SK-N-SH (cell line): Measurements from ENCODE around the gene OR6C65. TPM values are rescaled to one million over a fixed set of nuclear protein-coding genes. Genes with fewer than 3 reads are reported as not detected.
"Not testable (repeated sequence)": the region's sequence is repeated elsewhere in the genome, so short reads cannot be mapped to it uniquely, and the experiment has no call there.

Experiments used
- CTCF ChIA-PET: fragments of 300-600, 350-600 bp; formaldehyde crosslinking; extraction: SDS; loops from one replicate; lab custom pipeline; 2021; lab: Yijun Ruan, JAX
- POLR2A ChIA-PET: fragments of 350-600 bp; sonication (Branson Sonifier 250); formaldehyde crosslinking; extraction: SDS; loops from one replicate; lab custom pipeline; 2020; ENCODE audit warnings: antibody characterized with exemption, inconsistent platforms; lab: Yijun Ruan, JAX
- DNase-seq: peaks from one replicate; pipeline ENCODE4 v3.0.0; 2012
- H2AFZ ChIP-seq: fragments of 200-600 bp; sonication (generic); 2 replicates; pipeline ENCODE4 v1.8.1; 2016; ENCODE audit warnings: antibody characterized with exemption, mild to moderate bottlenecking, low read depth
- H3F3A ChIP-seq: fragments of 200-600 bp; sonication (generic); replicated peaks from 2 replicates; pipeline ENCODE3; 2016; ENCODE audit warnings: antibody characterized with exemption, mild to moderate bottlenecking; ENCODE audit not compliant: insufficient read depth
- H3K27ac ChIP-seq, 2 experiments: fragments of 200-500 bp in 1 of 2; fragments of 200-600 bp in 1 of 2; sonication (Bioruptor generic) in 1 of 2; sonication (generic), shearing (Covaris generic) in 1 of 2; 2 replicates each; pipeline versions ENCODE4 v1.5.1 to v1.6.1; 2014 to 2016; ENCODE audit warnings: low read depth in 2 of 2, inconsistent platforms in 1 of 2, low read length in 1 of 2, mild to moderate bottlenecking in 1 of 2, mixed read lengths in 1 of 2
- H3K27me3 ChIP-seq: fragments of 200-600 bp; sonication (generic), shearing (Covaris generic); 2 replicates; pipeline ENCODE4 v1.6.1; 2016; ENCODE audit warnings: mixed run types; ENCODE audit not compliant: insufficient read depth
- H3K36me3 ChIP-seq, 2 experiments: fragments of 200-500 bp in 1 of 2; fragments of 200-600 bp in 1 of 2; sonication (Bioruptor generic) in 1 of 2; sonication (generic) in 1 of 2; replicated peaks in 1 of 2; 2 replicates each; pipeline versions ENCODE3 to v1.5.1; 2014 to 2016; ENCODE audit warnings: low read length in 1 of 2, mild to moderate bottlenecking in 1 of 2; ENCODE audit not compliant: insufficient read depth in 2 of 2, control insufficient read depth in 1 of 2
- H3K4me1 ChIP-seq, 2 experiments: fragments of 200-500 bp in 1 of 2; fragments of 200-600 bp in 1 of 2; sonication (Bioruptor generic) in 1 of 2; sonication (generic), shearing (Covaris generic) in 1 of 2; 2 replicates each; pipeline versions ENCODE4 v1.5.1 to v1.6.1; 2014 to 2016; ENCODE audit warnings: low read depth in 1 of 2, low read length in 1 of 2, mixed run types in 1 of 2; ENCODE audit not compliant: insufficient read depth in 2 of 2, control insufficient read depth in 1 of 2
- H3K4me2 ChIP-seq: fragments of 200-600 bp; sonication (generic), shearing (Covaris generic); 2 replicates; pipeline ENCODE4 v1.6.1; 2017; ENCODE audit warnings: mixed run types
- H3K4me3 ChIP-seq, 2 experiments: fragments of 200-500 bp in 1 of 2; fragments of 200-600 bp in 1 of 2; sonication (Bioruptor generic) in 1 of 2; sonication (generic), shearing (Covaris generic) in 1 of 2; 2 replicates each; pipeline versions ENCODE4 v1.5.1 to v1.8.1; 2014 to 2016; ENCODE audit warnings: low read depth in 2 of 2, inconsistent platforms in 1 of 2, low read length in 1 of 2, mild to moderate bottlenecking in 1 of 2, mixed read lengths in 1 of 2, moderate library complexity in 1 of 2
- H3K79me2 ChIP-seq: fragments of 200-600 bp; sonication (generic); 2 replicates; pipeline ENCODE4 v1.8.1; 2017; ENCODE audit warnings: mild to moderate bottlenecking; ENCODE audit not compliant: insufficient read depth
- H3K9ac ChIP-seq: fragments of 200-600 bp; sonication (generic); 2 replicates; pipeline ENCODE4 v1.6.1; 2017; ENCODE audit warnings: mixed run types
- H3K9me2 ChIP-seq: fragments of 200-600 bp; sonication (generic); 2 replicates; pipeline ENCODE4 v1.6.1; 2017; ENCODE audit warnings: mixed run types
- H3K9me3 ChIP-seq: fragments of 200-600 bp; sonication (generic); 2 replicates; pipeline ENCODE4 v1.6.1; 2017; ENCODE audit warnings: mixed run types, mild to moderate bottlenecking, moderate library complexity
- H4K20me1 ChIP-seq: fragments of 200-600 bp; sonication (generic); 2 replicates; pipeline ENCODE4 v1.6.1; 2017; ENCODE audit warnings: mild to moderate bottlenecking, mixed run types; ENCODE audit not compliant: insufficient read depth
- CHD2 ChIP-seq: fragments of 150-350 bp; IDR thresholded peaks from 2 replicates; pipeline ENCODE4 v1.6.1; 2018; ENCODE audit warnings: low read length; ENCODE audit not compliant: partially characterized antibody
- FOSL2 ChIP-seq: IDR thresholded peaks from 2 replicates; pipeline ENCODE4 v1.4.0; 2012; ENCODE audit warnings: low read depth, mild to moderate bottlenecking, moderate library complexity, borderline replicate concordance
- GABPA ChIP-seq: IDR thresholded peaks from 2 replicates; pipeline ENCODE4 v1.4.0; 2012; ENCODE audit warnings: low read depth, mild to moderate bottlenecking
- JUND ChIP-seq: IDR thresholded peaks from 2 replicates; pipeline ENCODE4 v1.4.0; 2012
- RAD21 ChIP-seq: IDR thresholded peaks from 2 replicates; pipeline ENCODE4 v1.6.1; 2012; ENCODE audit warnings: mild to moderate bottlenecking, low read length
- RCOR1 ChIP-seq: fragments of 150-350 bp; IDR thresholded peaks from 2 replicates; pipeline ENCODE4 v1.6.1; 2017; ENCODE audit warnings: antibody characterized with exemption, low read length
- RXRA ChIP-seq: IDR thresholded peaks from 2 replicates; pipeline ENCODE4 v1.4.0; 2012; ENCODE audit warnings: low read depth, mild to moderate bottlenecking, borderline replicate concordance
- TCF12 ChIP-seq: IDR thresholded peaks from 2 replicates; pipeline ENCODE4 v1.4.0; 2012
- TEAD4 ChIP-seq: IDR thresholded peaks from 2 replicates; pipeline ENCODE4 v1.4.0; 2012; ENCODE audit warnings: mild to moderate bottlenecking, borderline replicate concordance; ENCODE audit not compliant: insufficient read depth
- USF2 ChIP-seq: fragments of 150-350 bp; IDR thresholded peaks from 2 replicates; pipeline ENCODE4 v1.6.1; 2017; ENCODE audit warnings: antibody characterized with exemption, low read length, low read depth, borderline replicate concordance
- ZBTB33 ChIP-seq: IDR thresholded peaks from 2 replicates; pipeline ENCODE4 v1.4.0; 2012; ENCODE audit warnings: low read depth, borderline replicate concordance
- WGBS: methylation state at CpG from one replicate; pipeline ENCODE4 v1.1.6; 2017; ENCODE audit warnings: low lambda C conversion rate; 5-methylcytosine and 5-hydroxymethylcytosine counted together
- polyA plus RNA-seq, 3 experiments: library from polyadenylated mRNA; depleted of rRNA; stranded (reverse); fragments of >200 nt; gene quantifications; 2 replicates each; pipeline ENCODE4 v1.2.3, GENCODE V29; 2012
- TF ChIP-seq, protein P1 (sequence below): IDR thresholded peaks from 2 replicates; pipeline ENCODE4; 2012

Gene OR6C65
- polyA plus RNA-seq, 1 of the 3 experiments (the other 2 are of a cell fraction) = not detected

GRCh38 chr12:55407866-55408265 lies 7.5 kb downstream of the OR6C65 start:
- no peaks in the 10 kb centered on the region for H4K20me1 ChIP-seq
- CTCF ChIA-PET = no interaction called here
- no peaks in the 10 kb centered on the region for H3F3A ChIP-seq
- H3K9me3 ChIP-seq = no peaks in the 10 kb centered on the region
- no peaks in the 10 kb centered on the region for H3K27me3 ChIP-seq
- H3K4me3 ChIP-seq = no peak overlapping the region
- TF ChIP-seq ZBTB33 (no peak), RAD21 (no peak), RXRA (no peak), GABPA (no peak), USF2 (no peak), RCOR1 (no peak), FOSL2 (no peak), JUND (no peak), TCF12 (no peak), CHD2 (no peak), TEAD4 (no peak)
- TF ChIP-seq, protein P1, sequence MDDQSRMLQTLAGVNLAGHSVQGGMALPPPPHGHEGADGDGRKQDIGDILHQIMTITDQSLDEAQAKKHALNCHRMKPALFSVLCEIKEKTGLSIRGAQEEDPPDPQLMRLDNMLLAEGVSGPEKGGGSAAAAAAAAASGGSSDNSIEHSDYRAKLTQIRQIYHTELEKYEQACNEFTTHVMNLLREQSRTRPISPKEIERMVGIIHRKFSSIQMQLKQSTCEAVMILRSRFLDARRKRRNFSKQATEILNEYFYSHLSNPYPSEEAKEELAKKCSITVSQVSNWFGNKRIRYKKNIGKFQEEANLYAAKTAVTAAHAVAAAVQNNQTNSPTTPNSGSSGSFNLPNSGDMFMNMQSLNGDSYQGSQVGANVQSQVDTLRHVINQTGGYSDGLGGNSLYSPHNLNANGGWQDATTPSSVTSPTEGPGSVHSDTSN = no peak
- TF ChIP-seq, all 33 proteins: peak for 0
- WGBS = 0% methylated on average over 1 of the region's 1 CpG
- no peaks in the 10 kb centered on the region for H3K79me2 ChIP-seq
- H3K27ac ChIP-seq = no peak overlapping the region
- H3K9ac ChIP-seq = no peak overlapping the region
- no peak overlapping the region for H2AFZ ChIP-seq
- no peaks in the 10 kb centered on the region for H3K4me1 ChIP-seq
- 0 out of 2 replicates have a peak, but pooled peaks cover 3% of the 10 kb centered on the region for H3K9me2 ChIP-seq
- POLR2A ChIA-PET = no interaction called here
- DNase-seq = no peak
- H3K4me2 ChIP-seq = no peak overlapping the region
- no peaks in the 10 kb centered on the region for H3K36me3 ChIP-seq

DNA sequence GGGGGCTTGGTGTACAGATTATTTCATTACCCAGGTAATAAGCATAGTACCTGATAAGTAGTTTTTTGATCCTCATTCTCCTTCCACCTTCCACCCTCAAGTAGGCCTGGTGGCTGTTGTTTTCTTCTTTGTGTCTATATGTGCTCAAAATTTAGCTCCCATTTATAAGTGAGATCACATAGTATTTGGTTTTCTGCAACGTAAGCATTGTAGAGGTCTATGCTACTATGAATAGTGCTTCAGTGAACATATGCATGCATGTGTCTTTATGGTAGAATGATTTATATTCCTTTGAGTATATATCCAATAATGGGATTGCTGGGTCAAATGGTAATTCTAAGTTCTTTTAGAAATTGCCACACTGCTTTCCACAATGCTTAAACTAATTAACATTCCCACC lies 8.8 kb downstream of the OR6C65 start:
- H3K27ac ChIP-seq, H3K9ac ChIP-seq, POLR2A ChIA-PET, H3K36me3 ChIP-seq, H3K4me3 ChIP-seq, H3K9me3 ChIP-seq, H2AFZ ChIP-seq, H3K4me2 ChIP-seq, DNase-seq, H3K27me3 ChIP-seq, H4K20me1 ChIP-seq, H3K9me2 ChIP-seq, H3K4me1 ChIP-seq, CTCF ChIA-PET, H3F3A ChIP-seq, H3K79me2 ChIP-seq: not testable (repeated sequence)
- 0% methylated on average over 1 of the region's 1 CpG for WGBS

- H3K9me3 ChIP-seq, H3K79me2 ChIP-seq, H3K36me3 ChIP-seq, H3K4me2 ChIP-seq, POLR2A ChIA-PET, H3K9me2 ChIP-seq, H3K27me3 ChIP-seq, CTCF ChIA-PET, H4K20me1 ChIP-seq, DNase-seq, H2AFZ ChIP-seq, H3K4me1 ChIP-seq, H3K9ac ChIP-seq, H3F3A ChIP-seq, H3K27ac ChIP-seq, H3K4me3 ChIP-seq: not testable (repeated sequence)
- 17% methylated on average over 12 of the region's 15 CpGs for WGBS
Measured at GRCh38 chr12:55412138-55412537, 11.8 kb downstream of the OR6C65 start.

DNA sequence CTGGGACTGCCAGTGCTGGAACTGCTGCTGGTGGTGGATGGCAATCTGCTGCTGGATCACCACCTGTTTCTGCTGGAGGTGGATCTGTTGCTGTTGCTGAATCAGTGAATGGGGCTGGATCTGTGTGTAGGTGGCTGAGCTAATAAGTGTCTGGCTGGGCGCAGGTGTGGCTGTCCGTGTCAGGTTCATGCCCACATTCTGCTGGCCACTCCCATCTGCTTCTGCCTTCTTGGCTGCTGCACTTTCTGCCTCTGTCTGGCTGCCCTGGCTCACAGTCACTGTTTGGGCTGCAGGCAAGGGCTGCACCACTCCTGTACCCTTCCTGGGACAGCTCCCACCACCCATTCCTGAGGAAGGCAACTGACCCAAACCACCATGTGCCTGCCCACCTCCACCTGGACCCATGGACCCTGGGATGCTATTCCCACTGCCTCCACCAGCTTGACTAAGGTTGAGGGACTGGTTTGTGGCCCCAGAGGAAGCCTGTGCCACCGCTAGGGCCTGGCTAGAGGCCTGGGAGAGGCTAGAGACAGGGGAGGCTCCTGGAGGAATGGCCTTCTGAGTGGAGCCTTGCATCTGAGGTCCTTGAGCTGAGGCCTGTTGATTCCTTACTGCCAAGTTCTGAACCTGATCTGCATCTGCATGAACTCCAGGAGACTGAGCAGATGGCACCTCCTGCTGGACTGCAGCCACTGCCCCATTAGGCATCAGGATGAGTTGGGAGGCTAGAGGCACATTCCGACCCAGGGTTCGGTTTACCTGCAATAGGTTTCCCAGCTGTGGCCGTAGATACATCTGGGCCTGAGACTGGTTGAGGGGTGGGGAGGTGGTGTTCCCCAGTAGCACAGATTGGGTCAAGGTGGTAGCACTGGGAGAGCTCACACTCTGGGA lies 13.4 kb downstream of the OR6C65 start:
- H3K9me3 ChIP-seq, H3K79me2 ChIP-seq, H3K9ac ChIP-seq, H3K4me2 ChIP-seq, CTCF ChIA-PET, H2AFZ ChIP-seq, H3K4me1 ChIP-seq, H3K36me3 ChIP-seq, H3K27me3 ChIP-seq, DNase-seq, H3K27ac ChIP-seq, H3F3A ChIP-seq, POLR2A ChIA-PET, H3K9me2 ChIP-seq, H3K4me3 ChIP-seq, H4K20me1 ChIP-seq: not testable (repeated sequence)
- 0% methylated on average over 1 of the region's 6 CpGs for WGBS
